HG02610 (cell line): Measurements from ENCODE around the gene MAP2K6.

Source experiments
- ATAC-seq: cut with Tn5 transposase; IDR thresholded peaks from one replicate; pipeline ENCODE4 v1.9.1; 2021; ENCODE audit warnings: mild to moderate bottlenecking, moderate library complexity; ENCODE audit not compliant: unreplicated experiment

Gene MAP2K6

GRCh38 chr17:69486779-69487637, 72.5 kb downstream of the MAP2K6 start:
- ATAC-seq: no peak

GRCh38 chr17:69489313-69489712, 74.8 kb downstream of the MAP2K6 start:
- ATAC-seq: no peak

- no peak for ATAC-seq
Measured at GRCh38 chr17:69492410-69493071, 78.0 kb downstream of the MAP2K6 start.

- ATAC-seq: no peak
Measured at GRCh38 chr17:69495787-69496186, 81.3 kb downstream of the MAP2K6 start.

GRCh38 chr17:69497161-69497560, 82.7 kb downstream of the MAP2K6 start:
- ATAC-seq: no peak

- ATAC-seq: no peak
Measured at GRCh38 chr17:69499318-69499717, 84.8 kb downstream of the MAP2K6 start.

- no peak for ATAC-seq
Measured at GRCh38 chr17:69500911-69501429, 86.5 kb downstream of the MAP2K6 start.

- ATAC-seq: no peak
Measured at GRCh38 chr17:69501591-69502468, 87.3 kb downstream of the MAP2K6 start.

- peak; percentile 85 for ATAC-seq
Measured at GRCh38 chr17:69503711-69504110, 89.2 kb downstream of the MAP2K6 start.

GRCh38 chr17:69505740-69506139, 91.2 kb downstream of the MAP2K6 start:
- no peak for ATAC-seq

GRCh38 chr17:69506489-69506888, 92.0 kb downstream of the MAP2K6 start:
- no peak for ATAC-seq

GRCh38 chr17:69508814-69509213, 94.3 kb downstream of the MAP2K6 start:
- ATAC-seq: no peak

- ATAC-seq: no peak
Measured at GRCh38 chr17:69511250-69511649, 96.8 kb downstream of the MAP2K6 start.

GRCh38 chr17:69512946-69513345, 98.4 kb downstream of the MAP2K6 start:
- no peak for ATAC-seq

GRCh38 chr17:69516225-69516624, 101.7 kb downstream of the MAP2K6 start:
- peak; percentile 12 for ATAC-seq

GRCh38 chr17:69516911-69517310, 102.4 kb downstream of the MAP2K6 start:
- ATAC-seq: peak; percentile 94

GRCh38 chr17:69518951-69519350, 104.5 kb downstream of the MAP2K6 start:
- ATAC-seq: no peak

- peak; percentile 65 for ATAC-seq
Measured at GRCh38 chr17:69523244-69523861, 108.9 kb downstream of the MAP2K6 start.

GRCh38 chr17:69524854-69525253, 110.4 kb downstream of the MAP2K6 start:
- no peak for ATAC-seq
